GM19467 (cell line): Measurements from ENCODE around the gene RBBP7.

Experiments used
- ATAC-seq: cut with Tn5 transposase; IDR thresholded peaks from one replicate; pipeline ENCODE4 v1.9.1; 2021; ENCODE audit warnings: mild to moderate bottlenecking, moderate library complexity; ENCODE audit not compliant: unreplicated experiment

RBBP7 gene

DNA sequence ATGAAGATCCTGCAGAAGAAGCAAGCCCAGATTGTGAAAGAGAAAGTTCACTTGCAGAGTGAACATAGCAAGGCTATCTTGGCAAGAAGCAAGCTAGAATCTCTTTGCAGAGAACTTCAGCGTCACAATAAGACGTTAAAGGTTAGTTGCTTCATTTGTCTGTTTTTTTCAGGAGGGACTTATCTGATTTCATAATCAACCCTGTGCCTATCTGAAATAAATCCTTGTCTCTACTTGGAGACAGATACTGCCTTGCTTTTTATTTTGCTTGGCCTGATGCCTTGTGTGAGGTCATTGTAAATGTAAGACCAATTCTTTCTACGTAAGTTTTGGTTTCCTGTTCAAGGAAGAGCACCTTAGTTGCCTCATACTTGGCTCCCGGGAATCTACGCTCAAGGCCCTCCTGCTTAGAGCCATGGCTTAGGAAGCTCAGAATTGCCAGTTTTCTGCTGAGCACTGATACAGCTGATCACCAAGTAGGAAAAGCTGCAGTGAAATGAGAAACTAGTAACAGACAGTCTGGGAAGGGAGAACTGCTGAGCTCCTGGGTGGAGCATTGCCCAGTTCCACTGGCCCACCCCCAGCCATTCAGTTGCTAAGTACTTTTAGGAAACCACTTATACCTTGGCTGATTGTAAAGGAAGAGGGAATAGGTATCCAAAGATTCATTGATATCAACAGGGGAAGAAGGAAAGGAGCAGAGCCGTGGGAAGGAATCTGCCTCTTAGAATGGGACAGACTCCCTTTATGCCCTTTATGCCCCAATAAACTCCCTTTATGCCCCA lies 41.8 kb downstream of the RBBP7 start:
- no peak for ATAC-seq

GRCh38 chrX:16827225-16827624 lies 42.9 kb downstream of the RBBP7 start:
- no peak for ATAC-seq

- no peak for ATAC-seq
These were observed 44.0 kb downstream of the RBBP7 start for GRCh38 chrX:16826207-16826606.

GRCh38 chrX:16825264-16826035 lies 44.7 kb downstream of the RBBP7 start:
- no peak for ATAC-seq

DNA sequence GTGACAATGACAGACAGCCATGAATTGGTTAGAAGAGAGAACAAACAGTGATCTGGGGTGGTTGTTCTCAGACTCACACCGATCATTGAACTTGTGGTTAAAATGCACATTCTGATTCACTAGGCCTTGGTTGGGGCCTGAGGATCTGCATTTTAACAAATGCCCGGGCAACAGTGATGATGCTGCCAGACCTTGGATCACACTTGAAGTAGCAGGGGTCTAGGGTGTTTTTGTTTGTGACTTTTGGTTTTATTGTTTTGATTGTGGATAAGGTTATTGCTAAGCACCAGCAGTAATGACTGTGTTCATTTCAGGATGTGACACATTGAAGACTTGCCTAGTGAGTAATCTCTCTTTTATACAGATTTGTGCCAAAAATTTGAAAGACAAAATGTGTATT lies 47.4 kb downstream of the RBBP7 start:
- ATAC-seq: no peak

GRCh38 chrX:16819634-16820033 lies 50.5 kb downstream of the RBBP7 start:
- ATAC-seq: no peak

DNA sequence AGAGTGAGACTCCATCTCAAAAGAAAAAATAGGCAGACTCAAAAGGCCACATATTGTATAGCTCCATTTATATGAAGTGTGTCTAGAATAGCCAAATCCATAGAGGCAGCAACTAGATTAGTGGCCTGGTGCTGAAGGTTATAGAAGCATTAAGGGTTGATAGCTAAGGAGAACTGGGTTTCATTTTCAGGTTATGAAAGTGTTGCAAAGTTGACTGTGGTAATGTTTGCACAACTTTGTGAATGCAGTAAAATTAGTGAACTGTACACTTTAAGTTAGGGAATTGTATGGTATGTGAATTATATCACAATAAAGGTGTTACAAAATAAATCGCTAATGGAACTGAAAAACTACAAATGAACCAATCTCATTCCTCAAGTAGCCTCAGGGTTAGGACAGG lies 55.6 kb downstream of the RBBP7 start:
- ATAC-seq: no peak

DNA sequence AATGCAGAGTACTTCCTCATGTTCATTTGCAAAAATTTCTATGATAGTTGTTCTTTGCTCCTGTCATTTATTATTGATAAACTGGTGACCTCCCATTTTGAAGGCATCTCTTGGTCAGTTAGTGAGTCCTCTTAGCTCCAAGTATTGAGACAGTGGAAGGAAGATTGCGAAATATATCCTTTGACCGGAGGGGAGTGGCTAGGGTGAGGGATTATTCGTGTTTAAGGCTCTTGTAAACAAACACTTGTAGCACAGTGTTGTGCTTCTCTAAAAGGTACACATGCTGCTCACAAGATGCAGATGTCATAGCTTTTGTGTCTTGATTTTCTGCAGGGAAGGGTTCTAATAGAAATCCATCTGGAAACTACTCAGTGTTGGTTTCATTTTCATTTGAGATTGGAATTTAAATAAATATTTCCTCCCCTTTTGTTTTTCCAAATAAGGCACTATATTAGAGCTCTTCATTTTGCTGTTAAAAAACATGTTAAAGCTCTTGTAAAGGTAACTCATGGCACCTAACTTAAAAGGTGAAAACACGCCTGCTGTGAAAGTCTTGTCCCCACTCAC lies 62.1 kb downstream of the RBBP7 start:
- no peak for ATAC-seq

DNA sequence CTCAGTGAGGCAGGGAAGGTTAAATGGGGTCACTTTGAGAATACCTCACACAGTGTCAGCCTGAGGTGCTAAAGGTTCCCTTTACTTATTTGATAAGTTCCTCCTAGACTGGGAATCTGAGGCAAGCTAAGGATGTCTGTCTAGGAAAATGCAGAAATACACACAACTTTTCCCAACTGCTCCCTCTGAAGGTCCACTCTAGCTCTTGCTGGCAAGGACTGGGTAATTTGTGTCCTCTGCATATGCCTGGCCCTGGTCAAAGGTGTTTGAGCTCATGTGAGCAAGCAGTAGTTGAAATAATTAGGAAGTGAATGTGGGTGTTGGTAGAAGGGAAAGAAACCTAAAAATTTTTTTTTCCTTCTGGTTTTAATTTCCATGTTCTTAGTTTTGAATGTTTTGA lies 62.6 kb downstream of the RBBP7 start:
- ATAC-seq: no peak

DNA sequence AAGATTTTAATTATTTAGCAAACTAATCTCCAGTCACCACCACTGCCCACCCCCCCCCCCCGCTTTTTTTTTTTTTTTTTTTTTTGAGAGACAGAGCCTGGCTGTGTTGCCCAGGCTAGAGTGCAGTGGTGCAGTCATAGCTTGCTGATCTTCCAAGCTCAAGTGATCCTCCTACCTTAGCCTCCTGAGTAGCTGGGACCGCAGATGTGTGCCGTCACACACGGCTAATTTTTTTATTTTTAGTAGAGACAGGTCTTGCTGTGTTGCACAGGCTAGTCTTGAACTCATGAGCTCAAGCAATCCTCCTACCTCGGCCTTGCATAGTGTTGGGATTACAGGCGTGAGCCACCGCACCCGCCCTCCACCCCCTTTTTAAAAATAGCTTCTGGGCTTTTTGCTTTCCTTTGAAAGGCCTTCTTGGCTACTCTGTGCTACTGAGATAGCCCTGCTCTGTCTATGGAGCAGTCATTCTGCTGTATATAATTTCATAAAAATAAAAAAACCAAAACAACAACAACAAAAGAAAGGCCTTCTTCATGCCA lies 65.2 kb downstream of the RBBP7 start:
- ATAC-seq: no peak

DNA sequence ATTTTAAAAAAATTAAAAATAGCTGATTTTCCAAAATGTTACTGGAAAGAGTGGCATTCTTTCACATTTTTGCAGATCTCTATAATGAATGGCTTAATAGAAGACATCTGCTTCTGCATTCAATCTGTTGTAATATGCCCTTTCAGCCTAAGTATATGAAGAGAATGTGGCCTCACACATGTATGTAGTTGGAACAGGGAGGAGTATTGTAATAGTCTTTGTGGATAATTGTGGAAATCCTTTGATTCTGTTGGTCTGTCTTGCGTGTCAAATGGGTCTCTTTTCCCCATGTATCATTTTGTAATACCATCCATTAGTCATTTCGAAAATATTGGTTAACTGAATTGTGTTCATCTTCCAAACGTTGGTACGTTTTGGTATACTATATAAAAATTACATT lies 72.3 kb downstream of the RBBP7 start:
- ATAC-seq: no peak

- ATAC-seq: no peak
These were observed 72.8 kb downstream of the RBBP7 start for GRCh38 chrX:16797358-16797757.

DNA sequence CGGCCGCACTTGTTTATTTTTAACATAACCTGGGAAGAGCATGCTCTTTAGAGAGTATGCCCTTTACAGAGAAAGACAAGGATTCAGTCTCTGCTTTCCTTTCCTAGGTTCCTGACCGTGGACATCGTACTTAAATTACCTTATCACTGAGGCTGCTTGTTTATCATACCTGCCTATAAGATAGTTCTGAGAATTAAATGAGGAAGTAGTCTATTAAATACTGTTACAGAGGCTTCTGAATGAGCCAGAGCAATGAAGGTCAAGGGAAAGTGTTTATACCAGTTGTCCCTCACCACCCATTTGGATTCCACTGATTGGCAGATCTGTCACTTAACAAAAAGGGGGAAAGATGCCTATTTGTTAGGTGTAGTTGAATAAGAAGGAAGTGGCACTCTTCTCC lies 73.9 kb downstream of the RBBP7 start:
- no peak for ATAC-seq
